Measurements from ENCODE around the gene SHROOM3. TPM values are rescaled to one million over a fixed set of nuclear protein-coding genes. Genes with fewer than 3 reads are reported as not detected.

Gene SHROOM3
- total RNA-seq, 1 donor from 2014 or later, result 192 TPM

- Histone ChIP-seq H3K9me3 (no peaks in the 10 kb centered on the region), H3K4me1 (no peaks in the 10 kb centered on the region), H3K27ac (no peak overlapping the region), H3K27me3 (no peaks in the 10 kb centered on the region), H3K36me3 (no peaks in the 10 kb centered on the region), H3K4me3 (no peak overlapping the region)
- no peak for DNase-seq (ENCODE audit: low spot score in 2 of 2)
- TF ChIP-seq CTCF (IDR thresholded peaks at IDR 0.05), result no peak
- intact Hi-C loops (cut with DNase I), result no loop called here
These were observed 100.8 kb downstream of the SHROOM3 start for GRCh38 chr4:76535603-76536372.

GRCh38 chr4:76536373-76536689 is 101.3 kb downstream of the SHROOM3 start:
- no peak overlapping the region for H3K4me3 ChIP-seq
- H3K27me3 ChIP-seq, result no peaks in the 10 kb centered on the region
- H3K27ac ChIP-seq, result no peak overlapping the region
- no peak for TF ChIP-seq CTCF (IDR thresholded peaks at IDR 0.05)
- no peaks in the 10 kb centered on the region for H3K36me3 ChIP-seq
- no peak for DNase-seq (ENCODE audit: low spot score in 2 of 2)
- H3K9me3 ChIP-seq, result no peaks in the 10 kb centered on the region
- intact Hi-C loops (cut with DNase I), result no loop called here
- H3K4me1 ChIP-seq, result no peaks in the 10 kb centered on the region

- no peak overlapping the region for H3K4me3 ChIP-seq
- H3K27ac ChIP-seq, result no peak overlapping the region
- H3K9me3 ChIP-seq, result no peaks in the 10 kb centered on the region
- no peaks in the 10 kb centered on the region for H3K4me1 ChIP-seq
- no peak for DNase-seq (ENCODE audit: low spot score in 2 of 2)
- no peak for TF ChIP-seq CTCF (IDR thresholded peaks at IDR 0.05)
- intact Hi-C loops (cut with DNase I), result no loop called here
- no peaks in the 10 kb centered on the region for H3K36me3 ChIP-seq
- H3K27me3 ChIP-seq, result no peaks in the 10 kb centered on the region
These were observed 103.3 kb downstream of the SHROOM3 start for GRCh38 chr4:76538296-76538695.

- no peak for DNase-seq (ENCODE audit: low spot score in 2 of 2)
- intact Hi-C loops (cut with DNase I), result no loop called here
- Histone ChIP-seq H3K36me3 (no peaks in the 10 kb centered on the region), H3K27me3 (no peaks in the 10 kb centered on the region), H3K4me3 (no peak overlapping the region), H3K27ac (no peak overlapping the region), H3K9me3 (no peaks in the 10 kb centered on the region), H3K4me1 (no peaks in the 10 kb centered on the region)
- TF ChIP-seq CTCF (IDR thresholded peaks at IDR 0.05), result no peak
These were observed 105.0 kb downstream of the SHROOM3 start for GRCh38 chr4:76539979-76540378.

- intact Hi-C loops (cut with DNase I), result no loop called here
- H3K27ac ChIP-seq, result no peak overlapping the region
- H3K4me1 ChIP-seq, result no peaks in the 10 kb centered on the region
These were observed 105.5 kb downstream of the SHROOM3 start for GRCh38 chr4:76540486-76540885.

More at GRCh38 chr4:76540486-76540885, 105.5 kb downstream of the SHROOM3 start:
- TF ChIP-seq CTCF (IDR thresholded peaks at IDR 0.05), result no peak
- Histone ChIP-seq H3K9me3 (no peaks in the 10 kb centered on the region), H3K36me3 (no peaks in the 10 kb centered on the region), H3K4me3 (no peak overlapping the region), H3K27me3 (no peaks in the 10 kb centered on the region)
- no peak for DNase-seq (ENCODE audit: low spot score in 2 of 2)

All from ascending aorta (tissue), 2 donors.